GM12878 (cell line): ENCODE data around the gene FCGR3A. TPM values are rescaled to one million over a fixed set of nuclear protein-coding genes. Genes with fewer than 3 reads are reported as not detected.
"Not testable (repeated sequence)": the region's sequence is repeated elsewhere in the genome, so short reads cannot be mapped to it uniquely, and the experiment has no call there.

Experiments used
- ATAC-seq: fragments of 200-7000 bp; cut with Tn5 transposase; 3 replicates; pipeline ENCODE4 v1.9.1; 2020; ENCODE audit warnings: mild to moderate bottlenecking, moderate library complexity
- BruUV-seq: library from RNA; stranded (reverse); fragments of 400-500 nt; replicated peaks from 2 replicates; lab custom pipeline; 2021; lab: Mats Ljungman, UMichigan
- CTCF ChIA-PET: fragments of 300-600 bp; sonication (Branson Sonifier 250); formaldehyde crosslinking; extraction: SDS; loops from one replicate; lab custom pipeline; 2021; ENCODE audit warnings: inconsistent platforms; lab: Yijun Ruan, JAX
- POLR2A ChIA-PET: fragments of 350-600 bp; formaldehyde crosslinking; extraction: SDS; loops from one replicate; lab custom pipeline; 2021; ENCODE audit warnings: inconsistent platforms; lab: Charles Lee
- RAD21 ChIA-PET: fragments of 300-600 bp; sonication (Branson Sonifier 250); formaldehyde crosslinking; loops from one replicate; lab custom pipeline; 2023; ENCODE audit warnings: antibody characterized with exemption; ENCODE audit not compliant: unreplicated experiment; lab: Charles Lee
- SMC1A ChIA-PET: fragments of 300-600 bp; sonication (Branson Sonifier 250); formaldehyde crosslinking; loops from one replicate; lab custom pipeline; 2023; ENCODE audit not compliant: unreplicated experiment, uncharacterized antibody; lab: Charles Lee
- DNase-seq: peaks from one replicate; pipeline ENCODE4 v3.0.0-alpha.2; 2011; ENCODE audit warnings: low read depth, low spot score
- FAIRE-seq: peaks from 3 replicates; lab custom pipeline; 2011; peaks lifted over from hg19 to GRCh38; lab: Jason Lieb, UNC
- H2AFZ ChIP-seq: 2 replicates; pipeline ENCODE4 v1.6.0; 2011; ENCODE audit warnings: low read depth, low read length, control low read depth; ENCODE audit not compliant: control insufficient read depth
- H3K27ac ChIP-seq: 2 replicates; pipeline ENCODE4 v1.5.1; 2011; ENCODE audit warnings: control low read depth; ENCODE audit not compliant: control insufficient read depth, insufficient read depth
- H3K27me3 ChIP-seq, 2 experiments: replicated peaks in 1 of 2; 2 replicates each; pipeline versions ENCODE4 v1.6.0 to v1.6.1; 2011; ENCODE audit warnings: low read length in 1 of 2; ENCODE audit not compliant: control insufficient read depth in 2 of 2, insufficient read depth in 2 of 2
- H3K36me3 ChIP-seq, 2 experiments: 2 replicates each; pipeline ENCODE4 v1.5.1; 2011; ENCODE audit warnings: low read length in 1 of 2; ENCODE audit not compliant: control insufficient read depth in 2 of 2, insufficient read depth in 2 of 2
- H3K4me1 ChIP-seq: 2 replicates; pipeline ENCODE4 v1.6.1; 2011; ENCODE audit warnings: mild to moderate bottlenecking, low read length, moderate library complexity, mixed read lengths; ENCODE audit not compliant: control insufficient read depth, insufficient read depth
- H3K4me2 ChIP-seq: 2 replicates; pipeline ENCODE4 v1.6.0; 2011; ENCODE audit warnings: control low read depth; ENCODE audit not compliant: control insufficient read depth, insufficient read depth
- H3K4me3 ChIP-seq: fragments of 200-600 bp; sonication (generic); 2 replicates; pipeline ENCODE4 v1.5.1; 2016
- H3K79me2 ChIP-seq: 2 replicates; pipeline ENCODE4 v1.6.0; 2011; ENCODE audit warnings: low read length; ENCODE audit not compliant: control insufficient read depth, insufficient read depth
- H3K9ac ChIP-seq: 2 replicates; pipeline ENCODE4 v1.8.0; 2011; ENCODE audit warnings: low read length, control low read depth, mixed read lengths; ENCODE audit not compliant: control insufficient read depth, insufficient read depth
- H3K9me3 ChIP-seq: replicated peaks from 3 replicates; pipeline ENCODE4 v1.5.1; 2011; ENCODE audit warnings: mild to moderate bottlenecking, low read length; ENCODE audit not compliant: control insufficient read depth, insufficient read depth
- H4K20me1 ChIP-seq: 2 replicates; pipeline ENCODE4 v1.6.0; 2011; ENCODE audit not compliant: control insufficient read depth, insufficient read depth
- RUNX3 ChIP-seq: IDR thresholded peaks from 2 replicates; pipeline ENCODE4 v1.6.1; 2012; ENCODE audit warnings: low read length, inconsistent platforms
- WGBS: methylation state at CpG from one replicate; pipeline ENCODE4 v1.1.6; 2016; ENCODE audit warnings: low lambda C conversion rate; ENCODE audit not compliant: insufficient replicate concordance, insufficient coverage; ENCODE audit errors: missing lambda C conversion rate; 5-methylcytosine and 5-hydroxymethylcytosine counted together
- in situ Hi-C: fragments of 300-500 bp; cut with MboI; formaldehyde crosslinking; loops from 9 replicates; pipeline ENCODE4 v1.14.3; 2018; ENCODE audit warnings: mixed read lengths
- intact Hi-C: fragments of 100-400 bp; cut with micrococcal nuclease; formaldehyde crosslinking; loops from one replicate; pipeline ENCODE4 v1.14.2; 2022; ENCODE audit not compliant: unreplicated experiment
- polyA plus RNA-seq, 11 experiments: library from polyadenylated mRNA; depleted of rRNA in 4 of 11; unstranded in 6 of 11; stranded (reverse) in 5 of 11; fragments of >200 nt; fragmentation: Nextera tagmentation in 4 of 11; fragmentation: Illumina TruSeq in 1 of 11; extraction: Ambion mirVana in 4 of 11; extraction: Trizol in 1 of 11; gene quantifications; 1 replicate in 1 of 11; 2 replicates in 10 of 11; pipeline versions ENCODE4 v1.2.1 to v1.2.3, GENCODE V29; 2011 to 2016; ENCODE audit warnings: inconsistent platforms in 2 of 11, missing spikeins in 2 of 11, low read depth in 1 of 11
- total RNA-seq, 4 experiments: library from RNA; depleted of rRNA in 3 of 4; stranded (reverse); fragments of >200 nt in 3 of 4; fragmentation: Illumina TruSeq in 1 of 4; extraction: Trizol in 1 of 4; gene quantifications; 2 replicates each; pipeline versions ENCODE4 v1.2.1 to v1.2.3, GENCODE V29; 2013 to 2021

Gene FCGR3A
- total and polyA plus RNA-seq, 10 of the 15 experiments (the other 5 are each of a cell fraction or from before 2014, with no cell fraction given) = 0.09 to 0.10 TPM; not detected in 8

GRCh38 chr1:161545005-161545731 is 4.5 kb downstream of the FCGR3A start:
- ATAC-seq, H3K4me2 ChIP-seq, FAIRE-seq, H3K27ac ChIP-seq, H3K79me2 ChIP-seq, H3K9ac ChIP-seq, POLR2A ChIA-PET, H4K20me1 ChIP-seq, H2AFZ ChIP-seq, H3K36me3 ChIP-seq, H3K4me3 ChIP-seq, BruUV-seq, H3K9me3 ChIP-seq, DNase-seq, H3K27me3 ChIP-seq, in situ Hi-C loops: not testable (repeated sequence)
- peaks cover 19% of the 10 kb centered on the region for H3K4me1 ChIP-seq
- ChIA-PET CTCF (interaction anchor here (1.2 kb wide), 2 partner anchors 13 to 194 kb away, joined by 3 read pairs; no protein-coding TSS in a partner anchor), SMC1A (interaction anchor here (0.6 kb wide), 1 partner anchor 101 kb away, joined by 3 read pairs; no protein-coding TSS in a partner anchor), RAD21 (interaction anchor here (0.8 kb wide), 1 partner anchor 193 kb away, joined by 3 read pairs; no protein-coding TSS in a partner anchor)
- WGBS = 62% methylated on average over 9 of the region's 11 CpGs
- peak; percentile 40; the same call in 1 of the 2 replicates for TF ChIP-seq RUNX3
- intact Hi-C loops = loop anchor here (10.0 kb wide), 1 partner anchor 200 kb away; the partner anchor contains the start of gene DUSP12

- H3K27me3 ChIP-seq, H4K20me1 ChIP-seq, H3K4me3 ChIP-seq, H2AFZ ChIP-seq, H3K36me3 ChIP-seq, H3K27ac ChIP-seq, H3K9me3 ChIP-seq, H3K9ac ChIP-seq, in situ Hi-C loops, H3K4me2 ChIP-seq, POLR2A ChIA-PET, ATAC-seq, BruUV-seq, H3K79me2 ChIP-seq, DNase-seq, FAIRE-seq, RAD21 ChIA-PET: not testable (repeated sequence)
- CTCF ChIA-PET = interaction anchor here (1.0 kb wide), 1 partner anchor 197 kb away, joined by 3 read pairs; no protein-coding TSS in a partner anchor
- 93% methylated on average over 1 of the region's 1 CpG for WGBS
- intact Hi-C loops = loop anchor here (5.0 to 10.0 kb wide), 2 partner anchors 79 to 202 kb away; partner anchors contain the start of gene DUSP12
- peaks cover 19% of the 10 kb centered on the region for H3K4me1 ChIP-seq
- SMC1A ChIA-PET = interaction anchor here (0.9 to 1.1 kb wide), 3 partner anchors 56 to 80 kb away, joined by 3 to 4 read pairs (median 3); no protein-coding TSS in a partner anchor
Measured at GRCh38 chr1:161543125-161543524, 6.5 kb downstream of the FCGR3A start.
